ENCODE results near the gene RNASEH2A.
"Not testable (repeated sequence)": the region's sequence is repeated elsewhere in the genome, so short reads cannot be mapped to it uniquely, and the experiment has no call there.

RNASEH2A gene

GRCh38 chr19:12794196-12794941 is 12.0 kb upstream of the RNASEH2A start:
- no peak for DNase-seq

- DNase-seq: no peak
Observed at GRCh38 chr19:12794971-12795381, 11.4 kb upstream of the RNASEH2A start.

- DNase-seq: peak; percentile 73
Observed at GRCh38 chr19:12796146-12797071, 10.0 kb upstream of the RNASEH2A start.

DNA sequence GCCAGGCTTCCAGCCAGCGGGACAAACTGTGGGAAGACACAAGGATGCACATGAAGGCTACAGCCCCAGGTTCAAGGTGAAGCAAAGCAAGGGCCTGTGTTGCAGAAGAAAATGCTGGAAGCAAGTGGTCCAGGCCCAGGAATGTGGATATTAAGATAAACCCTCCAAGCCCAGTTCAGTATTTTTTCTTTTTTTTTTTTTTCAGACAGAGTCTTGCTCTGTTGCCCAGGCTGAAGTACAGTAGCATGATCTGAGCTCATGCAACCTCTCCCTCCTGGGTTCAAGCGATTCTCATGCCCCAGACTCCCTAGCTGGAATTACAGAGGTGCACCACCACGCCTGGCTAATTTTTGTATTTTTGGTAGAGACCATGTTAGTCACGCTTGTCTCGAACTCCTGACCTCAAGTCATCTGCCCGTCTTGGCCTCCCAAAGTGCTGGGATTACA is 9.2 kb upstream of the RNASEH2A start:
- DNase-seq: no peak

DNA sequence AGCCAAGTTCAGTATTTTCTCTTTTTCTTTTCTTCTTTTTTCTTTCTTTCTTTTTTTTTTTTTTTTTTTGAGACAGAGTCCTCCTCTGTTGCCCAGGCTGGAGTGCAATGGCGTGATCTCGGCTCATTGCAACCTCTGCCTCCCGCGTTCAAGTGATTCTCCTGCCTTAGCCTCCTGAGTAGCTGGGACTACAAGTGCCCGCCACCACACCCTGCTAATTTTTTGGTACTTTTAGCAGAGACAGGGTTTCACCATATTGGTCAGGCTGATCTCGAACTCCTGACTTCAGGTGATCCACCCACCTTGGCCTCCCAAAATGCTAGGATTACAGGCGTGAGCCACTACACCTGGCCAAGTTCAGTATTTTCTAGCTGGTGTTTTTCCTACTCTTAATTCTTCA is 8.8 kb upstream of the RNASEH2A start:
- not testable (repeated sequence) for DNase-seq

DNA sequence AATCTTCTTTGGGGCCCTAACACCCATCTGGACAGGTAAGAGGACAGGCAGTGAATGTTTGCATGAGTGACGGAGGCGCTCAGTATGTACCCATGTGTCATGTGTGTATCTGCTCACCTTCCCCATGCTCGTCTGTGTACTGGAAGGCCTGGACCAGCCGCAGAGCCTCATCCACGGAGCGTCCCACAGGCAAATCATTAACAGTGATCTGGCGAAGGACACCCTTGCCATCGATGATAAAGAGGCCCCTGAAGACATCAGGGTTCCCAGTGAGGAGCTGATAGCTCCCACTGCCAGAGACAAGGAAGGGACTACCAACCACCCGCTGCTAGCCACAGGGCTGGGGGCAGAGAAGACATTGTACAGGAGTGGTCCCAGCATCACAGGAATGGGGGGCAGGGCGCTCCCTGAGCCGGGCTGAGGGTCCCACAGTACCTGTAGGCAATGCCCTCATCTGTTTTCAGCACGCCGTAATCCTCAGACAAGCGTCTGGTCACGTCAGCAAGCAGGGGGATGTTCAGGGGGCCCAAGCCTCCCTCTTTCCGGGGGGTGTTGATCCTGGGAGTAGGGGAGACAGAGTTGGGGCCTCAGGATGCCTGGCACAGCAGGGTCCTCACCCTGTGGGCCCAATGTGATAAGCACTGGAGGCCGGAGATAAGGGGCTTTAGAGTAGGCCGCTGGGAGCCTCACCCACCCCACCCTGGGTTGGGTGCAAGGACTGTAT is 6.5 kb upstream of the RNASEH2A start:
- no peak for DNase-seq

GRCh38 chr19:12800466-12800770 is 6.0 kb upstream of the RNASEH2A start:
- no peak for DNase-seq

DNA sequence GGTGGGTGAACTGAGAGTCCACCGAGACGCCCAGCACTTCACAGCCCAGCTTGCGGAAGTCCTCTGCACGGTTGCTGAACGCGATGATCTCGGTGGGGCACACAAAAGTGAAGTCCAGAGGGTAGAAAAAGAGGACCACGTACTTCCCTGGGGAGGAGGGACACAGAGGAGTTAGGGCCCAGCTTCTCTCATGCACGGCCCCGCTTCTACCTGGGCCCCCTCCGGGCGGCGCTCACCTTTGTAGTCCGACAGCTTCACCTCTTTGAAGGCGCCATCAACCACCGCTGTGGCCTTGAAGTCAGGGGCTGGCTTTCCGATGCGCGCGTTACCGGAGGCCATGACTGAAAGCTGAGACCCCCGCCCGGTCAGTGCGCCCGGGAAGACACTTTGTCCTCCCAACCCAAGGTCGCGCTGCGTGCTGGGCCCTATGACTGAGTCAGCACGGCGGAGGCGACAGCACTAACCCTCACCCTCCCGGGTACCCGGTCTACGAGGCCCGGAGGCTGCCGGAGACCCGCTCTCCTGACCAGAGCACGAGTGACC is 5.4 kb upstream of the RNASEH2A start:
- peak; percentile 37 for DNase-seq

DNA sequence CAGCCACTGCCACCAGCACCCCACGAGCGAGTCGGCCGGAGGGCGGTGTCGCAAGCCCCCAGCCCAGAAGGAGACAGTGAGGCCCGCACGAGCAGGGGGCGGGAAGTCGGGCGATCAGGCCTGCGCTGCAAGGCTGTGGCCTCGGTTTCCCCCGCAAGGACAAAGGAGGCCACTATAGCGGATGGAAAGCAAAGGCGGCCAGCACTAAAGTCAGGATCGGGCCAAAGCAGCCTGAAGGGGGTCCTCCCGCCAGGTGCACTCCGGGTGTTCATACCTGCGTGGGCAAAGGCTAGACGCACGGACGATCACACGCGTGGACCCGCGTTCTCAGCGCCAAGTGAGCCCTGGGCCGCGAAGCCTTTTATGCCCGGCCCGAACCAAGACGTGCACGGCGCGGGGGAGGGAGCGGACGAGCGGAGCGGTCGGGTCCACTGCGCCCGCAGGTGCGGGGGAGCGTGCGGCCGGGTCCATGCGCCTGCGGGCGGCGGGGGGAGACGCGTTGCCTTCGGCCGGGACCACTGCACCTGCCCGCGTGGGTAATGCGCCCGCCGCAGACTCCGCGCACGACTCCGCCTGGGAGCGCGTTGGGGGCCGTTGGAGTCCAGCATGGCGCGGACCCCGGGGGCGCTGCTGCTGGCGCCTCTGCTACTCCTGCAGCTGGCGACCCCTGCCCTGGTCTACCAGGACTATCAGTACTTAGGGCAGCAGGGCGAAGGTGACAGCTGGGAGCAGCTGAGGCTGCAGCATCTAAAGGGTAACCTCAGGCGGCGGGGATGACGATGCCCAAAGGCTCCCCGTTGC is 4.7 kb upstream of the RNASEH2A start, which contains the start of the genes PRDX2 and THSD8:
TSS of gene PRDX2 (minus strand) at position 335 of the 801 bp plus-strand sequence. CDS start 539 bp downstream, outside the sequence.
TSS of gene THSD8 (plus strand) at position 604 of the 801 bp plus-strand sequence. CDS start at position 607, 3 bp downstream.
- peak; percentile 80 for DNase-seq

DNA sequence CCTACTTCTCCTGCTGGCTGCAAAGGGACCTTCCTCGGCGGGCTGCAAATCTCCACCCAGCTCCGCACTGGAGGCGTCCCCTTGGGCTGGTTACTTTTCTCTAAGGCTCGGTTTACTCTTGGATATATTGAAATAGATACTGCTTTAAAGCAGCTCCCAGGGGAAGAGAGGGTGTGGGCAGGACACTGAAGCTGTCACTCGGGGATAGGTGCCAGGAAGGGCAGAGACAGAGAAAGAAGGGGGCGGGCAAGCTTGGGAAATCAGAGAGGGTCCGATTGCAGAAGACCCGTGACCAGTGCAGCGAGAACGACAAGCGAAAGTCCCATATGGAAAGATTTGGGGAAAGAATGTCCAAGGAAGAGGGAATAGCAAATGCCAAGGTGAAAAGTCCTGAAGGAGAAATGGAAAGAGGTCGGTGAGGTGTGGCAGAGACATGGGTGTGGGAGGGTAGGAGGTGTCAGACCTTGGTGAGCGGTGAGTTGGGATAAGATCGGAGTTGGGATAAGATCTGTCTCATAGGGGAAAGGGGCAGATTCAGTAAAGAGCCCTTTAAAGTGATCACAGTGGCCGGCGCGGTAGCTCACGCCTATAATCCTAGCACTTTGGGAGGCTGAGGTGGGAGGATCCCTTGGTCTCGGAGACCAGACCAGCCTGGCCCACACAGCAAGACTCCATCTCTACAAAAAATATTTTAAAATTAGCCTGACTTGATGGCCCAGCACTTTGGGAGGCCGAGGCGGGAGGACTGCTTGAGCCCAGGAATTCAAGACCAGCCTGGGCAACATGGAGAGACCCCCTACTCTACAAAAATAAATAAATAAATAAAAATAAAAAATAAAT is 3.9 kb upstream of the RNASEH2A start:
- no peak for DNase-seq

- DNase-seq: no peak
Observed at GRCh38 chr19:12804051-12804450, 2.3 kb upstream of the RNASEH2A start.

GRCh38 chr19:12815088-12815487 is 8.7 kb downstream of the RNASEH2A start:
- no peak for DNase-seq

- not testable (repeated sequence) for DNase-seq
Observed at GRCh38 chr19:12817188-12817587, 10.8 kb downstream of the RNASEH2A start.

GRCh38 chr19:12817810-12818209 is 11.4 kb downstream of the RNASEH2A start:
- DNase-seq: not testable (repeated sequence)

GRCh38 chr19:12821761-12822160 is 15.4 kb downstream of the RNASEH2A start:
- no peak for DNase-seq

DNA sequence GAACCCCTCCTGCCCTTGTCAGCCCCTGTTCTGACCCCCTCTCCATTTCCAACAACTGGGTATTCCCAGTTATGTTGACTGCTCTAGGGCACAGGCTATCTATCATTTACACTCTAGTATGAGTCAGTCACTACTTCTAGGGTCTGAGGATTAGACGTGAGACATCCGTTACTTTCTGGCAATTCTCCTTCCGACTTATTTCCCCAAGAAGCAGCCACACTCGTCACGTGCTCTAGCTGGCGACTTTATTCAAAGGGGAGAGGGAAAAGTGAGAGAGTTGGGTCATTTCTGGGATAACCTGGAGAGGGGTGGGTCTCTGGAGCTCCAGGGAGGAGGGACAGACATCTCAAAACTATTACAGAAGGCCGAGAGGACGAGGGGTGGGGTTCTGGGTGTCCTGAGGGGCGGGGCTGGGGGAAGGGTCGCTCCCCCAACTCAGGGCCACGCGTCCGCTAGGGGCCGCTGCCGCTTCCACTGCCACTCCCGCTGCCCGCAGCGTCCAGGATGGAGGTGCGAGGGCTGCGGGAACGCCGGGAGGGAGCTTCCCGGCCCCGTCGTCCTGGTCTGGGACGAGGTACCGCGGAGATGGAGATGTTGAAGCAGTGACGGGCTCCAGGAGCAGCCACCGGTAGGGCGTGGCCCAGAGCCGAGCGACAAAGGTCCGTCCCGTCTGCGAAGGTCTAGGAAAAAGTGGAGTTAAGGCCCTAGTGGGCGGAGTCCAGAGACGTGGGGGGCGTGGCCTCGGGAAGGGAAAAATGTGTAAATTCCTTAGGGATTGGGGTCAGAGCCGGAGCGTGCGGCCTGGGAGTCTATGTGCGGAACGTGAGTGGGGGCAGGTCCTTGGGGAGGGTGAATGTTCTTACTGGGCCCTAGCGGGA is 19.1 kb downstream of the RNASEH2A start:
- peak; percentile 36 for DNase-seq

- peak; percentile 23 for DNase-seq
Observed at GRCh38 chr19:12828494-12828893, 22.1 kb downstream of the RNASEH2A start.

GRCh38 chr19:12833418-12833737 is 27.0 kb downstream of the RNASEH2A start:
- no peak for DNase-seq

DNA sequence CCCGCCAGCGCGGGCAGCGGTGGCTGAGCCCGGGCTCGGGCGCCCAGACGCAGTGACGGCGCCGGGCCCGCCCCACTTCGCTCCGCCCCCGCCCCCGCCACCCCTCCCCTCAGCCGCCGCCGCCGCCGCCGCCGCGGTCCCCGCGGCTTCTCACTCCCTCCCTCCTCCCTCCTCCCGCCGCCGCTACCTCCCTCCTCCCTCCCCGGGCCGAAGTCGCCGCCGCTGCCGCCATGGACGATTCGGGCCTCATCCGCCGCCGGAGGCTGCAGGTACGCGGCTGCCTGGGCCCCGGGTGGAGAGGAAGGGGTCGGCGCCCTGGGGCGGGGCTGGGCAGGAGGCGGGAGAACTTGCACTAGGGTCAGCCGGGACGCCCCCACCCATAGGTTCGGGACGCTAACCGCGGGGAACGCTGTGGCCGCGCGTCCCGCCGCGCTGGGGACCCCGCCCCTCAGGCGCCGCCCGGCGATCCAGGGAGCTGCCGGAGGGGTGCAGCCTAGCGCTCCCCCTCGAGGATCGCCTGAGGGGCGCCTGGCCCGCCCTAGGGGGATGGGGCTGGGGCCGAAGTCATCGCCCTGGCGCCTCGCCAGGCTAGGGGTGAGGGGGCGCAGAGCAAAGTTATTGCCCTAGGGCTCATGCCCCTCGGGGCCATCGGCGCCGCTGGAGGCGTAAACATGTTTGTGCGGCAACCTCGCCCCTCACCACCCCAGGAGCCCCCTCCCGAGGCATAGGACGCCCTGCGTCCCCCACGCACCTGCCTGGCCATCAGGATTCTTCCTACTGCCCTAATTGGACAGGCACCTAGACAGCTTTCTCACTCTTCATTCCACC is 27.6 kb downstream of the RNASEH2A start:
- DNase-seq: peak; percentile 38
